Activated naive CD4-positive, alpha-beta T cell treated with anti-CD3 and anti-CD28 coated beads, Interleukin-2, amount 10 ng/mL, durations not matched to agents 7 days and 5 days (primary cell): Measurements from ENCODE around the gene AP1M1.
"Not testable (repeated sequence)": the region's sequence is repeated elsewhere in the genome, so short reads cannot be mapped to it uniquely, and the experiment has no call there.

Experiments used
- CTCF ChIA-PET: fragments of 350-600 bp; sonication (Branson Sonifier 250); formaldehyde crosslinking; loops from one replicate; lab custom pipeline; 2021; ENCODE audit warnings: antibody characterized with exemption; lab: Charles Lee
- DNase-seq: peaks from one replicate; pipeline ENCODE4 v3.0.0-alpha.2; 2020
- H3K27ac Mint-ChIP-seq: one replicate; pipeline ENCODE4 v1.8.0; 2021; ENCODE audit warnings: mild to moderate bottlenecking, moderate library complexity, mixed read lengths
- H3K27me3 Mint-ChIP-seq: one replicate; pipeline ENCODE4 v1.8.0; 2021; ENCODE audit warnings: mild to moderate bottlenecking, mixed read lengths
- H3K36me3 Mint-ChIP-seq: one replicate; pipeline ENCODE4 v1.8.0; 2021; ENCODE audit warnings: mixed read lengths
- H3K4me1 Mint-ChIP-seq: one replicate; pipeline ENCODE4 v1.8.0; 2021; ENCODE audit warnings: mixed read lengths
- H3K4me3 Mint-ChIP-seq: one replicate; pipeline ENCODE4 v1.8.0; 2021; ENCODE audit warnings: mild to moderate bottlenecking, moderate library complexity, mixed read lengths
- H3K9me3 Mint-ChIP-seq: one replicate; pipeline ENCODE4 v1.8.0; 2021; ENCODE audit warnings: mixed read lengths

The AP1M1 gene

DNA sequence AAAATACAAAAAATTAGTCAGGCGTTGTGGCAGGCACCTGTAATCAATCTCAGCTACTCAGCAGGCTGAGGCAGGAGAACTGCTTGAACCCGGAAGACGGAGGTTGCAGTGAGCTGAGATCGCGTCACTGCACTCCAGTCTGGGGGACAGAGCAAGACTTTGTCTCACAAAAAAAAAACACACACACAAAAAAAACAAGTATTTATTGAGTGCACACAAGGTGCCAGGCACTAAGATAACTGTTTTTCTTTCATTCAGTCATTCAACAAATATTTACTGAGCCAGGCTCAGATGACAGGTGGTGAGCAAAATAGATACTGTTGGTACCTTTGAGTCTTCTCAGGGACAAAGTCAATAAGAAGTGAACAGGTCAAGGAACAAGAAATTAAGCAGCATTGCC, 30.7 kb upstream of the AP1M1 start:
- Mint-ChIP-seq H3K4me1 (peaks cover 8% of the 10 kb centered on the region), H3K27me3 (peaks cover 3% of the 10 kb centered on the region), H3K27ac (no peak overlapping the region), H3K4me3 (no peak overlapping the region), H3K36me3 (no peaks in the 10 kb centered on the region), H3K9me3 (peaks cover 7% of the 10 kb centered on the region)
- DNase-seq: no peak
- CTCF ChIA-PET: no interaction called here

GRCh38 chr19:16168465-16169081, 29.1 kb upstream of the AP1M1 start:
- DNase-seq: no peak
- Mint-ChIP-seq H3K27me3 (peaks cover 13% of the 10 kb centered on the region), H3K36me3 (no peaks in the 10 kb centered on the region), H3K4me3 (no peak overlapping the region), H3K27ac (no peak overlapping the region), H3K4me1 (peaks cover 8% of the 10 kb centered on the region), H3K9me3 (peaks cover 7% of the 10 kb centered on the region)
- CTCF ChIA-PET: interaction anchor here (1.2 to 1.3 kb wide), 2 partner anchors 98 to 127 kb away, joined by 3 read pairs; no protein-coding TSS in a partner anchor

DNA sequence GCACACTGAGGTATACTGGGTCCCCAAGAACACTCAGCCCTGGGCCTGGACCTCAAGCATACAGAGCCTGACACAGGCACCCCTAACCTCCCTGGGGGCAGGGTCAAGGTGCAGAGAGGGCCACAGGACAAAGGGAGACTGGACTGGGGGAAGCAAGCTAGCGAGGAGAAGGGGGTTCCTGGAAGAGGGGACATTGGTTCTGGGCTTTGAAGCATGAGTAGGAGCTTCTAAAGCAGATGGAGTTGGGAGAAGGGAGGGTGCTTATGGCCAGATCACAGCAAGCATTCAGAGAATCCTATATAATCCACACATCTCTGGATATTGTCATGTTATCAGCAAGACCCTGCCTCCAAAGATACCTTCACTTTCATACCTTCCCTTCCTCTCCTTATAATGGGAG, 27.6 kb upstream of the AP1M1 start:
- Mint-ChIP-seq H3K36me3 (no peaks in the 10 kb centered on the region), H3K27ac (no peak overlapping the region), H3K4me3 (no peak overlapping the region), H3K9me3 (peaks cover 7% of the 10 kb centered on the region), H3K27me3 (peaks cover 15% of the 10 kb centered on the region), H3K4me1 (peaks cover 8% of the 10 kb centered on the region)
- CTCF ChIA-PET: interaction anchor here (0.8 to 1.3 kb wide), 3 partner anchors 15 to 129 kb away, joined by 3 to 5 read pairs (median 4); partner anchors contain the start of gene FAM32A
- no peak for DNase-seq

GRCh38 chr19:16175954-16176353, 21.8 kb upstream of the AP1M1 start:
- Mint-ChIP-seq H3K27me3 (peaks cover 32% of the 10 kb centered on the region), H3K4me1 (no peaks in the 10 kb centered on the region), H3K27ac (no peak overlapping the region), H3K36me3 (no peaks in the 10 kb centered on the region), H3K9me3 (no peaks in the 10 kb centered on the region), H3K4me3 (no peak overlapping the region)
- CTCF ChIA-PET: interaction anchor here (0.7 to 0.9 kb wide), 2 partner anchors 134 to 135 kb away, joined by 3 read pairs; no protein-coding TSS in a partner anchor
- no peak for DNase-seq

GRCh38 chr19:16178866-16179265, 18.8 kb upstream of the AP1M1 start:
- H3K27me3 Mint-ChIP-seq: peaks cover 27% of the 10 kb centered on the region
- DNase-seq, H3K9me3 Mint-ChIP-seq, H3K27ac Mint-ChIP-seq, H3K36me3 Mint-ChIP-seq, H3K4me1 Mint-ChIP-seq, H3K4me3 Mint-ChIP-seq: not testable (repeated sequence)
- CTCF ChIA-PET: interaction anchor here (0.9 to 1.7 kb wide), 2 partner anchors 66 to 137 kb away, joined by 3 to 8 read pairs; no protein-coding TSS in a partner anchor

GRCh38 chr19:16180611-16181010, 17.1 kb upstream of the AP1M1 start:
- Mint-ChIP-seq H3K27ac (no peak overlapping the region), H3K4me1 (peaks cover 18% of the 10 kb centered on the region), H3K4me3 (no peak overlapping the region), H3K36me3 (peaks cover 5% of the 10 kb centered on the region), H3K9me3 (no peaks in the 10 kb centered on the region), H3K27me3 (peaks cover 33% of the 10 kb centered on the region)
- CTCF ChIA-PET: interaction anchor here (0.7 to 3.2 kb wide), 5 partner anchors 118 to 311 kb away, joined by 3 to 25 read pairs (median 4); no protein-coding TSS in a partner anchor
- no peak for DNase-seq

GRCh38 chr19:16184665-16185122, 13.0 kb upstream of the AP1M1 start:
- no peak for DNase-seq
- H3K27ac Mint-ChIP-seq: peak overlapping the region; percentile 97
- H3K36me3 Mint-ChIP-seq: peaks cover 25% of the 10 kb centered on the region
- peaks cover 40% of the 10 kb centered on the region for H3K4me1 Mint-ChIP-seq
- peak overlapping the region; percentile 100 for H3K4me3 Mint-ChIP-seq
- H3K27me3 Mint-ChIP-seq: peaks cover 20% of the 10 kb centered on the region
- CTCF ChIA-PET: interaction anchor here (0.6 to 3.3 kb wide), 11 partner anchors 11 to 373 kb away, joined by 3 to 38 read pairs (median 3); partner anchors contain the start of genes CIB3 and HSH2D
- H3K9me3 Mint-ChIP-seq: no peaks in the 10 kb centered on the region

DNA sequence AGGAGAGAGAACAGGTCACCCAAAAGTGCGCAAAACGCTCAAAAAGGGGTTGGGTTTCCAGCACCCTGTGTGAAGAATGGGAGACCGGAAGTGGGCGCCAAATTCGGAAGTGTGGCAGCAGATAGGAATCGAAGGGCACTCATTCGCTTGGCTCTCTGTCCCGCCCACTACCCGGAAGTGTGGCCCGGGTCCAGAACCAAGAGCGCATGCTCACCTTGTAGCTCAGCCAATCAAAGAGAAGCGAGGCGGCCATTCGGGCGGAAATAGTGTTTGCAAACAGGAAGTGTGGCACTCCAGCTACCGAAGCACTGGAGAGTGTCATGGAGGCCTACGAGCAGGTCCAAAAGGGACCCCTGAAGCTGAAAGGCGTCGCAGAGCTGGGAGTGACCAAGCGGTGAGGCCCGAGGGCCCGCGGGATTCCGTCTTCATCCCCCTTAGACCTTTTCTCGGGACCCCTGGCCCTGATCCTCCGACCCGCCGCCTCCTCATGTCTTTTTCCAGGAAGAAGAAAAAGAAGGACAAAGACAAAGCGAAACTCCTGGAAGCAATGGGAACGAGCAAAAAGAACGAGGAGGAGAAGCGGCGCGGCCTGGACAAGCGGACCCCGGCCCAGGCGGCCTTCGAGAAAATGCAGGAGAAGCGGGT, 12.5 kb upstream of the AP1M1 start, which contains the start of gene FAM32A:
TSS of gene FAM32A (plus strand) at position 288 of the 645 bp plus-strand sequence. CDS start at position 321, 33 bp downstream.
- H3K9me3 Mint-ChIP-seq: no peaks in the 10 kb centered on the region
- peak; percentile 99 for DNase-seq
- CTCF ChIA-PET: interaction anchor here (0.6 to 3.3 kb wide), 14 partner anchors 10 to 373 kb away, joined by 3 to 38 read pairs (median 4); partner anchors contain the start of gene HSH2D
- peaks cover 40% of the 10 kb centered on the region for H3K4me1 Mint-ChIP-seq
- peak within 1 kb of the TSS; percentile 100 for H3K4me3 Mint-ChIP-seq
- peaks cover 20% of the 10 kb centered on the region for H3K27me3 Mint-ChIP-seq
- peaks cover 25% of the 10 kb centered on the region for H3K36me3 Mint-ChIP-seq
- H3K27ac Mint-ChIP-seq: peak within 1 kb of the TSS; percentile 97

DNA sequence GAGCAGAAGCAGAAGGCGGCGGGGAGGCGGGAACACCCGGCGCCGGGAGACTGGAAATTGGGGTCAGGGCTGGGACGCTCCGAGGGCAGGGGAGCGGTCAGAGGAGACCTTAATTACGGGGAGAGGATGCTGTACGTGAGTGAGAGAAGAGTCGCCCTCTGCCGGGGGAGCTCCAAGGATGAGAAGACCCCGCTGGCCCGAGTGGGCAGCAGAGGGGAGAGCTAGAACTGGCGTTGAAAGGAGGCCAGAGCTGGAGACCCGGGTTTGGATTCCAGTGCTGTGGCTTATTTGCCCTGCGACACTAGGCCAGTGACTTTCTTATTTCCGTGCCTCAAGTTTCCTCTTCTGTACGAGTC, 12.0 kb upstream of the AP1M1 start:
- CTCF ChIA-PET: interaction anchor here (0.6 to 3.3 kb wide), 13 partner anchors 10 to 200 kb away, joined by 3 to 38 read pairs (median 4); partner anchors contain the start of gene HSH2D
- DNase-seq: peak; percentile 65
- Mint-ChIP-seq H3K27ac (peak overlapping the region; percentile 97), H3K4me1 (peaks cover 40% of the 10 kb centered on the region), H3K36me3 (peaks cover 28% of the 10 kb centered on the region), H3K9me3 (no peaks in the 10 kb centered on the region), H3K4me3 (peak overlapping the region; percentile 100), H3K27me3 (peaks cover 18% of the 10 kb centered on the region)

DNA sequence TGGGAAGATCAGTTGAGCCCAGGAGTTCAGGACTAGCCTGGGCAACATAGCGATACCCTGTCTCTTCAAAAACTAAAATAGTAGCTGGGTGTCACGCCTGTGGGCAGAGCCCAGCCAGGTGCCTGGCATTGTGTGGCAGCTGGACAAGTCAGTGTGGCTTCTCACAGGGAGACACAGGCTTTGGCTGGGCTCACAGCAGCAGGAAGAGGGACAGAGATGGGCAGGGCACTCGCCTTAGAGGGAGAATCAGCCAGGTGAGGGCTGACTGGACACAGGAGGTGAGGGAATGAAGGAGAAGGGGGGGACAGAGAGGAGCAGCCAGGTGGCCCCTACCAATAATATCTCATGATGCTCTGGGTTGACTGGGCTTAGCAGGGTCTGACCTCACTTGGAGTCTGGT, 9.2 kb upstream of the AP1M1 start:
- H3K4me1 Mint-ChIP-seq: peaks cover 30% of the 10 kb centered on the region
- H3K27me3 Mint-ChIP-seq: peaks cover 7% of the 10 kb centered on the region
- peak overlapping the region; percentile 42 for H3K27ac Mint-ChIP-seq
- CTCF ChIA-PET: interaction anchor here (1.1 to 1.8 kb wide), 3 partner anchors 125 to 194 kb away, joined by 3 to 4 read pairs (median 4); no protein-coding TSS in a partner anchor
- DNase-seq: no peak
- H3K9me3 Mint-ChIP-seq: no peaks in the 10 kb centered on the region
- H3K4me3 Mint-ChIP-seq: no peak overlapping the region
- peaks cover 44% of the 10 kb centered on the region for H3K36me3 Mint-ChIP-seq

DNA sequence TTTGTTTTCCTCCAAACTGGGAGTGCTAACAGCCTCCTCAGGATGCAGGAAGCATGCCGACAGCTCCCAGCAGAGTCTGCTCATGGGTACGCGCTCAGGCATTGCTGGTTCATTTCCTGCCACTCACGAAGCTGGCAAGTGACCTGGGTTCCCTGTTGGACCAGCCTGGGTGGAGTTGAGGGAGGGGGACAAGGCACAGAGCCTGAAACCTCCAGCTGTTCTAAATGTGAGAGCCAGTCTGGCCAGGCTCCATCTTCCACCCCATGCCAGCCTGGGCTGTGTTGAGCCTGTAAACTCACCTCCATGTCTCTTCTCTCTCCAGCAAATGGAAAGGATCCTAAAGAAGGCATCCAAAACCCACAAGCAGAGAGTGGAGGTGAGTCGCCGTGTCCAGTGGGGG, 7.5 kb upstream of the AP1M1 start:
- Mint-ChIP-seq H3K27me3 (peaks cover 2% of the 10 kb centered on the region), H3K4me3 (no peak overlapping the region), H3K4me1 (peaks cover 26% of the 10 kb centered on the region), H3K27ac (no peak overlapping the region), H3K36me3 (peaks cover 44% of the 10 kb centered on the region), H3K9me3 (no peaks in the 10 kb centered on the region)
- CTCF ChIA-PET: interaction anchor here (1.0 kb wide), 1 partner anchor 79 kb away, joined by 3 read pairs; the partner anchor contains the start of gene RAB8A
- DNase-seq: no peak

DNA sequence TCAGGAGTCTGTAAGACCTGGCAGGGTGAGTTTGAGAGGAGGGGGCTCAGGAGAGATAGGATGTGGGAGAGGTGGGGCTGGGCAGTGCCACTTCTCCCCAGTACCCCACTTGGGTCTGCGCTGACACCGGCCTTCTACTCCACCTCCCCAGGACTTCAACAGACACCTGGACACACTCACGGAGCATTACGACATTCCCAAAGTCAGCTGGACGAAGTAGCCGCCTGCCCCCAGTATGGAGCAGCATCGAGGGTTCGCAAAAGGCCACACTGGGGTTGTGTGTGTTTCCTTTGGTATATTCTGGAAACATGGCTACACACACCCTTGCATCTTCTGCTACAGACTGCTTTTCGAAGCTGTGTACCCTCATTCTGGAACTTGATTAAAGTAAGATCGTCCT, 7.0 kb upstream of the AP1M1 start:
- no peak overlapping the region for H3K27ac Mint-ChIP-seq
- DNase-seq: no peak
- peaks cover 20% of the 10 kb centered on the region for H3K4me1 Mint-ChIP-seq

DNA sequence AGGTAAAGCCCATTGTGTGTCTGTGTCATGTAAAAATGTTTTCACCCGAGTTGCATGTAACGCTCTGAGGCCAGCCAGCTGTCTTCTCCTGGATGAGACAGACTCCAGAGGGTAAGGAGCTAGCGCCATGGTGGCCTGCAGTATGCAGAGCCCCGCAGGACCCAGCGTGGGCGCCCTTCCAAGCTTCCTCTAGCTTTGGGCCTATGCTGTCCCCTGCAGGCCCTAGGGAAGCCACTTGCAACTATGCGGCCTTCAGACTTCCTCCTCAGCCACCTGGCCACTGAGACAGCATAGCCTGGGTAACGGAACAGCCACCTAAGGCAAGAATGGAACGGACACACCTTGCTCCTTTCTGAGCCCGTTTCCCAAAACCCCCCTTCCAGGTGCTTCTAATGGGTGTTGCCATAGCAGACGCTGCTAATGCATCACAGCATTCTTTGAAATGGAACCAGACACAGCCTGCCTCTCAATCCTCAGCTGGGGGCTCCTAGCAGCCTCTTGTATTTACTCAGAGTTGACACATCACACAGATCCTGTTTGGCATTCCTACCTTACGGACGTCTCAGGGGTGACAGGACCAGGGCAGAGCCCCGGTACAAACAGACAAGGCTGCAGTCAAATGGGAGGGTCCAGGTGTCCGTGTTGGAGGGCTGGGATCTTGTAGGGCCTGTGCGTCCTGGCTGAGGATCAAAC, 6.3 kb upstream of the AP1M1 start:
- no peaks in the 10 kb centered on the region for H3K9me3 Mint-ChIP-seq
- peaks cover 14% of the 10 kb centered on the region for H3K4me1 Mint-ChIP-seq
- DNase-seq: no peak
- no peak overlapping the region for H3K4me3 Mint-ChIP-seq
- H3K27me3 Mint-ChIP-seq: no peaks in the 10 kb centered on the region
- CTCF ChIA-PET: no interaction called here
- H3K27ac Mint-ChIP-seq: no peak overlapping the region
- H3K36me3 Mint-ChIP-seq: peaks cover 37% of the 10 kb centered on the region

More for the DNA sequence above, 7.0 kb upstream of the AP1M1 start:
- no peak overlapping the region for H3K4me3 Mint-ChIP-seq
- H3K9me3 Mint-ChIP-seq: no peaks in the 10 kb centered on the region
- CTCF ChIA-PET: interaction anchor here (1.0 kb wide), 1 partner anchor 79 kb away, joined by 3 read pairs; the partner anchor contains the start of gene RAB8A
- peaks cover 39% of the 10 kb centered on the region for H3K36me3 Mint-ChIP-seq
- H3K27me3 Mint-ChIP-seq: no peaks in the 10 kb centered on the region
